SK-N-SH (cell line): ENCODE results near the gene FDX1. TPM values are rescaled to one million over a fixed set of nuclear protein-coding genes. Genes with fewer than 3 reads are reported as not detected.
A peak's percentile ranks its signal among the peaks of the same experiment; 100 is the strongest.

Experiments used
- CTCF ChIA-PET: fragments of 300-600, 350-600 bp; formaldehyde crosslinking; extraction: SDS; loops from one replicate; lab custom pipeline; 2021; lab: Yijun Ruan, JAX
- POLR2A ChIA-PET: fragments of 350-600 bp; sonication (Branson Sonifier 250); formaldehyde crosslinking; extraction: SDS; loops from one replicate; lab custom pipeline; 2020; ENCODE audit warnings: antibody characterized with exemption, inconsistent platforms; lab: Yijun Ruan, JAX
- DNase-seq: peaks from one replicate; pipeline ENCODE4 v3.0.0; 2012
- H2AFZ ChIP-seq: fragments of 200-600 bp; sonication (generic); 2 replicates; pipeline ENCODE4 v1.8.1; 2016; ENCODE audit warnings: antibody characterized with exemption, mild to moderate bottlenecking, low read depth
- H3F3A ChIP-seq: fragments of 200-600 bp; sonication (generic); replicated peaks from 2 replicates; pipeline ENCODE3; 2016; ENCODE audit warnings: antibody characterized with exemption, mild to moderate bottlenecking; ENCODE audit not compliant: insufficient read depth
- H3K27ac ChIP-seq, 2 experiments: fragments of 200-500 bp in 1 of 2; fragments of 200-600 bp in 1 of 2; sonication (Bioruptor generic) in 1 of 2; sonication (generic), shearing (Covaris generic) in 1 of 2; 2 replicates each; pipeline versions ENCODE4 v1.5.1 to v1.6.1; 2014 to 2016; ENCODE audit warnings: low read depth in 2 of 2, inconsistent platforms in 1 of 2, low read length in 1 of 2, mild to moderate bottlenecking in 1 of 2, mixed read lengths in 1 of 2
- H3K27me3 ChIP-seq: fragments of 200-600 bp; sonication (generic), shearing (Covaris generic); 2 replicates; pipeline ENCODE4 v1.6.1; 2016; ENCODE audit warnings: mixed run types; ENCODE audit not compliant: insufficient read depth
- H3K36me3 ChIP-seq, 2 experiments: fragments of 200-500 bp in 1 of 2; fragments of 200-600 bp in 1 of 2; sonication (Bioruptor generic) in 1 of 2; sonication (generic) in 1 of 2; replicated peaks in 1 of 2; 2 replicates each; pipeline versions ENCODE3 to v1.5.1; 2014 to 2016; ENCODE audit warnings: low read length in 1 of 2, mild to moderate bottlenecking in 1 of 2; ENCODE audit not compliant: insufficient read depth in 2 of 2, control insufficient read depth in 1 of 2
- H3K4me1 ChIP-seq, 2 experiments: fragments of 200-500 bp in 1 of 2; fragments of 200-600 bp in 1 of 2; sonication (Bioruptor generic) in 1 of 2; sonication (generic), shearing (Covaris generic) in 1 of 2; 2 replicates each; pipeline versions ENCODE4 v1.5.1 to v1.6.1; 2014 to 2016; ENCODE audit warnings: low read depth in 1 of 2, low read length in 1 of 2, mixed run types in 1 of 2; ENCODE audit not compliant: insufficient read depth in 2 of 2, control insufficient read depth in 1 of 2
- H3K4me2 ChIP-seq: fragments of 200-600 bp; sonication (generic), shearing (Covaris generic); 2 replicates; pipeline ENCODE4 v1.6.1; 2017; ENCODE audit warnings: mixed run types
- H3K4me3 ChIP-seq, 2 experiments: fragments of 200-500 bp in 1 of 2; fragments of 200-600 bp in 1 of 2; sonication (Bioruptor generic) in 1 of 2; sonication (generic), shearing (Covaris generic) in 1 of 2; 2 replicates each; pipeline versions ENCODE4 v1.5.1 to v1.8.1; 2014 to 2016; ENCODE audit warnings: low read depth in 2 of 2, inconsistent platforms in 1 of 2, low read length in 1 of 2, mild to moderate bottlenecking in 1 of 2, mixed read lengths in 1 of 2, moderate library complexity in 1 of 2
- H3K79me2 ChIP-seq: fragments of 200-600 bp; sonication (generic); 2 replicates; pipeline ENCODE4 v1.8.1; 2017; ENCODE audit warnings: mild to moderate bottlenecking; ENCODE audit not compliant: insufficient read depth
- H3K9ac ChIP-seq: fragments of 200-600 bp; sonication (generic); 2 replicates; pipeline ENCODE4 v1.6.1; 2017; ENCODE audit warnings: mixed run types
- H3K9me2 ChIP-seq: fragments of 200-600 bp; sonication (generic); 2 replicates; pipeline ENCODE4 v1.6.1; 2017; ENCODE audit warnings: mixed run types
- H3K9me3 ChIP-seq: fragments of 200-600 bp; sonication (generic); 2 replicates; pipeline ENCODE4 v1.6.1; 2017; ENCODE audit warnings: mixed run types, mild to moderate bottlenecking, moderate library complexity
- H4K20me1 ChIP-seq: fragments of 200-600 bp; sonication (generic); 2 replicates; pipeline ENCODE4 v1.6.1; 2017; ENCODE audit warnings: mild to moderate bottlenecking, mixed run types; ENCODE audit not compliant: insufficient read depth
- EP300 ChIP-seq, 2 experiments: IDR thresholded peaks; 2 replicates each; pipeline versions ENCODE4 v1.4.0 to v1.6.1; 2012; ENCODE audit warnings: borderline replicate concordance in 1 of 2, low read depth in 1 of 2, low read length in 1 of 2
- FOSL2 ChIP-seq: IDR thresholded peaks from 2 replicates; pipeline ENCODE4 v1.4.0; 2012; ENCODE audit warnings: low read depth, mild to moderate bottlenecking, moderate library complexity, borderline replicate concordance
- FOXJ3 ChIP-seq: sonication (generic); formaldehyde crosslinking; IDR thresholded peaks from 2 replicates; pipeline ENCODE4 v1.5.1; 2020; ENCODE audit warnings: mild to moderate bottlenecking, missing genetic modification reagents
- FOXM1 ChIP-seq: IDR thresholded peaks from 2 replicates; pipeline ENCODE4 v1.4.0; 2012; ENCODE audit warnings: low read depth, mild to moderate bottlenecking
- GABPA ChIP-seq: IDR thresholded peaks from 2 replicates; pipeline ENCODE4 v1.4.0; 2012; ENCODE audit warnings: low read depth, mild to moderate bottlenecking
- JUND ChIP-seq: IDR thresholded peaks from 2 replicates; pipeline ENCODE4 v1.4.0; 2012
- MEF2A ChIP-seq: IDR thresholded peaks from 2 replicates; pipeline ENCODE4 v1.4.0; 2012; ENCODE audit warnings: low read depth, borderline replicate concordance
- MXI1 ChIP-seq: IDR thresholded peaks from 2 replicates; pipeline ENCODE4 v1.6.1; 2012; ENCODE audit warnings: mild to moderate bottlenecking, low read depth, low read length, improper control_type of control experiment
- NFIC ChIP-seq: IDR thresholded peaks from 2 replicates; pipeline ENCODE4 v1.4.0; 2012; ENCODE audit warnings: borderline replicate concordance
- POLR2AphosphoS5 ChIP-seq: IDR thresholded peaks from 2 replicates; pipeline ENCODE4 v1.6.1; 2012; ENCODE audit warnings: low read depth, low read length
- RAD21 ChIP-seq: IDR thresholded peaks from 2 replicates; pipeline ENCODE4 v1.6.1; 2012; ENCODE audit warnings: mild to moderate bottlenecking, low read length
- WGBS: methylation state at CpG from one replicate; pipeline ENCODE4 v1.1.6; 2017; ENCODE audit warnings: low lambda C conversion rate; 5-methylcytosine and 5-hydroxymethylcytosine counted together
- polyA plus RNA-seq, 3 experiments: library from polyadenylated mRNA; depleted of rRNA; stranded (reverse); fragments of >200 nt; gene quantifications; 2 replicates each; pipeline ENCODE4 v1.2.3, GENCODE V29; 2012
- TF ChIP-seq, protein P1 (sequence below): fragments of 200-600 bp; sonication (generic); IDR thresholded peaks from 2 replicates; pipeline ENCODE4 v1.6.1; 2017; ENCODE audit warnings: antibody characterized with exemption, mild to moderate bottlenecking, moderate library complexity

FDX1 gene
- polyA plus RNA-seq, 1 of the 3 experiments (the other 2 are of a cell fraction) = 4.0 TPM

DNA sequence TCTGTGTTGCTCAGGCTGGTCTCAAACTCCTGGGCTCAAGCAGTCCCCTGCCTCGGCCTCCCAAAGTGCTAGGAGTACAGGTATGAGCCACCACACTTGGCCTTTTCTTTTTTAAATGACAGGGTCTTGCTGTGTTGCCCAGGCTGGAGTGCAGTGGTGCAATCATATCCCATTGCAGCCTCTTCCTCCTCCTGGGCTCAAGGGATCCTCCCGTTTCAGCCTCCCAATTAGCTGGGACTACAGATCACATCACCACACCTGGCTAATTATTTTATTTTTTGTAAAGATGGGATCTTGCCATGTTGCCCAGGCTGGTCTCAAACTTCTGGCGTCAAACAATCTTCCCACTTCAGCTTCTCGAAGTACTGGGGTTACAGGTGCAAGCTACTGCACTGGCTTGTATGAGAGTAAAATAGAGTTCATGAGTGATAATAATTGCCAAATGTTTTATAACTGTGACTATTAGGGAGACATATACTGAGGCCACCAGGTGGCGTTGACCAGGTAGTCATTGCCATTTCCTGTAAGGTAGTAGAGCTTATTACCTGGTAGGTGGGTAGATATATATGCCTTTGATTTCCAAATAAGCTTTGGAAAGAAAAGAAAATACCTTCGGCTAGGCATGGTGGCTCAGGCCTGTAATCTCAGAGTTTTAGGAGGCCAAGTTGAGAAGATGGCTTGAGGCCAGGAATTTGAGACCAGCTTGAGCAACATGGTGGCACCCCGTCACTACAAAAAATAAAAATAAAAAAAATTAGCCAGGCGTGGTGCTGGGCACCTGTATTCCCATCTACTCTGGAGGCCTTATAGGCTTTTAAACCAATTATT is 5.4 kb downstream of the FDX1 start:
- ChIA-PET POLR2A (no interaction called here), CTCF (interaction anchor here (0.6 to 6.8 kb wide), 17 partner anchors 11 to 988 kb away, joined by 3 to 88 read pairs (median 3); no protein-coding TSS in a partner anchor)
- H2AFZ ChIP-seq = no peak overlapping the region
- H3K9ac ChIP-seq = no peak overlapping the region
- H3K27me3 ChIP-seq = no peaks in the 10 kb centered on the region
- peaks cover 64% of the 10 kb centered on the region for H3K79me2 ChIP-seq
- peaks cover 13% of the 10 kb centered on the region for H3F3A ChIP-seq
- H3K9me2 ChIP-seq = no peaks in the 10 kb centered on the region
- WGBS = 91% methylated on average over 8 of the region's 8 CpGs
- no peaks in the 10 kb centered on the region for H3K9me3 ChIP-seq
- H3K27ac ChIP-seq = no peak overlapping the region
- no peak overlapping the region for H3K4me3 ChIP-seq
- DNase-seq = no peak
- peaks cover 13 to 20% of the 10 kb centered on the region in 2 experiments; a peak in 3 of 4 replicates for H3K4me1 ChIP-seq
- TF ChIP-seq FOXJ3 (CRISPR knock-in tag) = no peak
- TF ChIP-seq EP300 (IDR thresholded peaks at IDR 0.05; ENCODE audit: borderline replicate concordance in 1 of 2, low read depth in 1 of 2, low read length in 1 of 2) = no peak
- TF ChIP-seq, protein P1, sequence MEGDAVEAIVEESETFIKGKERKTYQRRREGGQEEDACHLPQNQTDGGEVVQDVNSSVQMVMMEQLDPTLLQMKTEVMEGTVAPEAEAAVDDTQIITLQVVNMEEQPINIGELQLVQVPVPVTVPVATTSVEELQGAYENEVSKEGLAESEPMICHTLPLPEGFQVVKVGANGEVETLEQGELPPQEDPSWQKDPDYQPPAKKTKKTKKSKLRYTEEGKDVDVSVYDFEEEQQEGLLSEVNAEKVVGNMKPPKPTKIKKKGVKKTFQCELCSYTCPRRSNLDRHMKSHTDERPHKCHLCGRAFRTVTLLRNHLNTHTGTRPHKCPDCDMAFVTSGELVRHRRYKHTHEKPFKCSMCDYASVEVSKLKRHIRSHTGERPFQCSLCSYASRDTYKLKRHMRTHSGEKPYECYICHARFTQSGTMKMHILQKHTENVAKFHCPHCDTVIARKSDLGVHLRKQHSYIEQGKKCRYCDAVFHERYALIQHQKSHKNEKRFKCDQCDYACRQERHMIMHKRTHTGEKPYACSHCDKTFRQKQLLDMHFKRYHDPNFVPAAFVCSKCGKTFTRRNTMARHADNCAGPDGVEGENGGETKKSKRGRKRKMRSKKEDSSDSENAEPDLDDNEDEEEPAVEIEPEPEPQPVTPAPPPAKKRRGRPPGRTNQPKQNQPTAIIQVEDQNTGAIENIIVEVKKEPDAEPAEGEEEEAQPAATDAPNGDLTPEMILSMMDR = peak; percentile 47
- no peak overlapping the region for H3K4me2 ChIP-seq
- peaks cover 7% of the 10 kb centered on the region for H4K20me1 ChIP-seq
- H3K36me3 ChIP-seq = peaks cover 0 to 13% of the 10 kb centered on the region in 2 experiments

DNA sequence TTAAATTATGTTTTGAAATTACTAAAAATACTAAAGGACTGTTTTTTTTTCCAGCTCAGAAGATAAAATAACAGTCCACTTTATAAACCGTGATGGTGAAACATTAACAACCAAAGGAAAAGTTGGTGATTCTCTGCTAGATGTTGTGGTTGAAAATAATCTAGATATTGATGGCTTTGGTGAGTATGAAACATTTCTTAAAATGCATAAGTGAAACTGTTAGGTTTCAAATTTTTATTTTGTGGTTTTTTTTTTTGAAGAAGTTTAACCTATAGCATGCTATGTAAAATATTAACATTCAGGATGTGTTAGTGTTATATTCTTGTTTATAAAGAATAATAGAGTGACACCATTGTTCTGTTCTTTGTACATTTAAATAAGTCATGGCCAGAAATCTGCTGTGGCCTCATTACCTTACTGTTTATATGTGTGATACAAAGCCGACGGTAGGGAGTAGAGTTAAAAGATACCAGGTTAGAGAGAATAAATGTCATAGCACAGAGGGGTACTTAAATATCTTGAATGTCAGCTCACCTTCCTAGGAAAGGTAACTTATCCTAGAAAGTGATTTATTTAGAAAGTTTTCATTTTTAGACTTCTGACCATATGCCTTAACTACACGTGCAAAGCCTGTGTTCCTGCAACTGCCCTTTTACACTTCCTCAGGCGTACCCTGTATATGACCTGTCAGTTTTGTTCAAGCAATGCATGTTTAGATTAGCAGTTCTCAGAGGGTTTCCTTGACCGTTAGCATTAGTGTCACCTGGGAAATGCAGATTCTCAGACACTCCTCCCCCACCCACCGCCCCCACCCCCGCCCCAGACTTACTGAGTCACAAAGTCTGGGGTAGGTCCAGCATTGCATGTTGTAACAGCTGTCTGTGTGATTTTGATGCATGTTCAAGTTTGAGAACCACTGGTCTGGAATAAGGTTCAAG is 6.3 kb downstream of the FDX1 start:
- Histone ChIP-seq H3K27me3 (no peaks in the 10 kb centered on the region), H3K4me3 (no peak overlapping the region), H3K4me1 (peaks cover 13 to 15% of the 10 kb centered on the region in 2 experiments; a peak in 3 of 4 replicates), H3K36me3 (peaks cover 0 to 22% of the 10 kb centered on the region in 2 experiments), H3K9ac (no peak overlapping the region), H2AFZ (no peak overlapping the region), H3K79me2 (peaks cover 57% of the 10 kb centered on the region), H4K20me1 (peaks cover 7% of the 10 kb centered on the region), H3K9me2 (no peaks in the 10 kb centered on the region), H3K4me2 (no peak overlapping the region), H3K9me3 (no peaks in the 10 kb centered on the region), H3F3A (peaks cover 13% of the 10 kb centered on the region), H3K27ac (no peak overlapping the region)
- no peak for DNase-seq
- ChIA-PET CTCF (interaction anchor here (0.6 to 6.8 kb wide), 8 partner anchors 11 to 794 kb away, joined by 3 to 88 read pairs (median 3); no protein-coding TSS in a partner anchor), POLR2A (no interaction called here)
- TF ChIP-seq FOXJ3 (CRISPR knock-in tag) (no peak), NFIC (no peak), MXI1 (no peak), POLR2AphosphoS5 (no peak), GABPA (no peak), FOXM1 (no peak), FOSL2 (no peak), JUND (no peak), RAD21 (no peak), MEF2A (no peak)
- TF ChIP-seq, protein P1 = no peak
- 92% methylated on average over 8 of the region's 8 CpGs for WGBS
